Erythroblast (primary cell): ENCODE results near the gene CEP350.

Experiments used
- GATA1 ChIP-seq: IDR thresholded peaks from 2 replicates; pipeline ENCODE4 v1.6.1; 2011; ENCODE audit warnings: low read depth, mild to moderate bottlenecking, control low read depth, low read length, moderate library complexity
- POLR2A ChIP-seq: IDR thresholded peaks from 2 replicates; pipeline ENCODE4 v1.6.1; 2011; ENCODE audit warnings: mild to moderate bottlenecking, low read length

DNA sequence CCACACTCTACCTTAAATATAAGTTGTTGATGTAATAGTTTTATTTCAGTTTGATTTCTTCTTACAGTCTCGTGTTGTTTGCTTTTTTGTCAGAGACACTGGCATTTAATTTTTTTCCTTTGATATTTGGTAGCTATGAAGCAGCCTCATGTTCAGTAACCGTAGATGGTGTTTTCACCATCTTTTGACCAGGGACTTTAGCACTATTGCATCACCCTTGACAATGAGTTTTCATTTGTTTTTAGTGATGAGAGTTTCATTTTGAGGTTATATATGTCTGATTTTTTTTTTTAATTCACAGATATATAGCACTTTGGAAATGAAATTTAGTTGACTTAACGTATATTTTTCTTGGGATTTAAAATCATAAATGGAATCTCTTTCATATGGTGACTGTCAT lies 36.2 kb downstream of the CEP350 start:
- TF ChIP-seq POLR2A (no peak), GATA1 (no peak)
